ENCODE measurements around the gene CIBAR2.

The CIBAR2 gene

DNA sequence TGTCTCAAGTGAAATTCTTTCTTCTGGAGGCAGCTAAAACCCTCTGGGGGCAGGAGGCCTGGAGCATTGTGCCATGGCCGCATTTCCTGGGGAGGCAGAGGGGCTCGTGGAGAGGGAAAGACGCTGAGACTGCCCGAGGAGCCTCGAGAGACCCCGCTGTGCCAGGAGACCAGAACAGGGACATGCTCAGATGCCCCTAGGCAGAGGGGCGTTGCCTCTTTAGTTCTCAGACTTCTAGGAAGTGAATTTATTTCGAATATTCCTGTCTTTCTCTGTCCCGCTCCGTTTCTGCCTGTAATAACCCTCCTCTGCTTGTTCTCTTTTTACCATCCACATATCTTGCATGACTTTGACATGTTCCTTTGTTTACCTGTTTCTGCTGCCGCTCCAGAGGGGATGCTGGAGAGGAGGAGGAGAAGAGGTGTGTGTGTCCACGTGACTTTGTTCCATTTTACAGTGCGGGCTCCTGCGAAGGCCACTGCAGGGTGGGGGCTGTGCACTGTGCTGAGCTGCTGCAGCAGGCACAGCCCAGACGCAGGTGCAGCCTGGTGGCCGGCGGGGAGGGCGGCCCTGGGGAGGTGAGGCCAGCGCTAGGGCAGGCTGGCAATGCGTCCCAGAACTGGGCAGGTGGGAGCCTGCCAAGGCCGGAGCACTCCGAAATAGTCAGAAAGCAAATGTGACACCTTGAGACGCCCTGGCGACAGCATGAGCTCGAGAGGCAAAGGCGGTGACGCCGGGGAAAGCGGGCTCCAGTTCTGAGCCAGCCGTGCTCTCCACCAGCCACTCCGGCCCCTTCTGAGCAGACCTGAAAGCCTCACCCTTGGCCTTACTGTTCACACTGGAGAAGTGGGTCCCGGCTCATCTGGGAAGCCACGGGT lies 29.9 kb downstream of the CIBAR2 start:
- Histone ChIP-seq H3K9ac (ENCODE audit: low read depth, low read length) (no peak overlapping the region), H3K4me1 (ENCODE audit: control insufficient read depth, insufficient read depth, low read length) (peaks cover 17% of the 10 kb centered on the region), H3K9me3 (ENCODE audit: control insufficient read depth, insufficient read depth, low read length) (no peaks in the 10 kb centered on the region), H3K36me3 (ENCODE audit: control insufficient read depth, insufficient read depth, low read length) (no peaks in the 10 kb centered on the region), H3K27me3 (ENCODE audit: control insufficient read depth, insufficient read depth, low read length) (peaks cover 30% of the 10 kb centered on the region), H3K4me3 (ENCODE audit: low read depth, low read length) (peak overlapping the region; percentile 23)

DNA sequence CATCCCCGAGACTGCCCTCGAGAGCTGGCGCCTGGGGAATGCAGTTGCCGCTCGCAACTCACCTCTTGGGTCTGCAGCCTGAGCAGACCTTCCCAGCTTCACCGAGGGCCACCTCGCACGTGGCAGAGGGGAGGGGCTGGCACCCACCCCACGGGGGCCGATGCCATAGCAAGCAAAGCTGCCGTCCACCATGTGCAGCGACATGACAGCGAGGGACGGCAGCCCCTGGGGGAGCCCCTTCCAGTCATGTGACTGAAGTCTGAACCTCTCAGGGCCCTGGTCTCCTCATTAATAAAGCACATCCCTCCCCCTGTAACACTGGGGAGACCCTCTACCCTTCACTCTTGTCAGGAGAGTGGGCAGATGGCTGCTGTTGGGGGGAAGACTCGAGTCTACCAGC lies 30.5 kb downstream of the CIBAR2 start:
- Histone ChIP-seq H3K4me1 (ENCODE audit: control insufficient read depth, insufficient read depth, low read length) (peaks cover 17% of the 10 kb centered on the region), H3K27me3 (ENCODE audit: control insufficient read depth, insufficient read depth, low read length) (peaks cover 30% of the 10 kb centered on the region), H3K4me3 (ENCODE audit: low read depth, low read length) (no peak overlapping the region)

DNA sequence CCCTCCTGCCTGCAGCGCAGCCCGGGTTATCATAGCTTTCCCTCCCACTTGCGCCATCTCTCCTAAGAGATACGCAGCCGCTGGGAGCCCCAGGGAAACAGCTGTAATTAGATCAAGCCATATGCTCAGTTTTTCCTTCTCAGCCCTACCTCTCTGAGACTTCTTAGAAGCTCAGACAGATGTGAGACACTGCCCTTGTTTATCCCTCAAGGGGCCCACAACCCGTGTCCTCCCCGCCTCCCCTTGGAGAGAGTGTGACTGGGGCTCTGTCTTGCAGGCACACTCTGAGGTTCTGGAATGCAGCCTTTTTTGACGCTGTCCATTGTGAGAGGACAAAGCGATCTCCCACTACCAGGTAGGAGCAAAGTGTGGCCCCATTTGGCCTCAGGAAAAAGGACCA lies 31.2 kb downstream of the CIBAR2 start:
- Histone ChIP-seq H3K27me3 (ENCODE audit: control insufficient read depth, insufficient read depth, low read length) (peaks cover 32% of the 10 kb centered on the region), H3K4me3 (ENCODE audit: low read depth, low read length) (no peak overlapping the region), H3K36me3 (ENCODE audit: control insufficient read depth, insufficient read depth, low read length) (no peaks in the 10 kb centered on the region), H3K9ac (ENCODE audit: low read depth, low read length) (no peak overlapping the region), H3K4me1 (ENCODE audit: control insufficient read depth, insufficient read depth, low read length) (peaks cover 17% of the 10 kb centered on the region), H3K9me3 (ENCODE audit: control insufficient read depth, insufficient read depth, low read length) (no peaks in the 10 kb centered on the region)

More for the DNA sequence above, 30.5 kb downstream of the CIBAR2 start:
- H3K9ac ChIP-seq (ENCODE audit: low read depth, low read length), result no peak overlapping the region
- H3K36me3 ChIP-seq (ENCODE audit: control insufficient read depth, insufficient read depth, low read length), result no peaks in the 10 kb centered on the region
- no peaks in the 10 kb centered on the region for H3K9me3 ChIP-seq (ENCODE audit: control insufficient read depth, insufficient read depth, low read length)

DNA sequence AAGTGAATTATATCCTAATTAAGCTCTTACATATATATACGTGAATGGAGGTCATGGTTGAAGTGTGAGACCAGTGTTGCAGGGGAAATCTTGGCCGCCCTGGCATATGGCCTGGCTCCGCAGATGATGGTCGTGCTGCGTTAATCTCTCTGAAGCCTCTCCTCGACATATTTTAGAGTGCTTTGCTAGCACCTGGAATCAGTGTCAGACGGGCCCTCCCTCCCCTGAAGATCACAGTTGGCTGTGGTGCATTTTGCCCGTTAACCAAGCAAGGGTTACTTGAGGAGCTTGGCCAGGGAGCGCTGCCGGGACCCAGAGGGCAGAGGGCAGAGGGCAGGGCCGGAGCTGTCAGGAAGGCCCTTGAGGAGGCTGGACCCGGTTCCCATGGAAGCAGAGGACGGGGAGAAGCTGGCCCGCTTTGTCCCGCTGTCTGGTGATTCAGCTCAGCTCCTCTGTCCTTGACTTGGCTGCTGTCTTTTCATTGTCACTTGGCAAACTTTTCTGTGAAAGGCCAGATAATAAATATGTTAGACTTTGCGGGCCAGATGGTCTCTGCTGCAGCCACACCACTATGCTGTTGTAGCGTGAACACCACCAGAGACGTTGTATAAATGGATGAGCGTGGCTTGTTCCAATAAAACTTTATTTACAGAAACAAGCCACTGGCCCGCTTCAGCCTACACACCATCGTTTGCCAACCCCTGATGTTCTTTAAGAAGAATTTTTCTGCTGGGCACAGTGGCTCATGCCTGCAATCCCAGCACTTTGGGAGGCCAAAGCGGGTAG lies 32.3 kb downstream of the CIBAR2 start:
- H3K9me3 ChIP-seq (ENCODE audit: control insufficient read depth, insufficient read depth, low read length), result no peaks in the 10 kb centered on the region
- no peak overlapping the region for H3K4me3 ChIP-seq (ENCODE audit: low read depth, low read length)
- H3K9ac ChIP-seq (ENCODE audit: low read depth, low read length), result no peak overlapping the region
- H3K36me3 ChIP-seq (ENCODE audit: control insufficient read depth, insufficient read depth, low read length), result no peaks in the 10 kb centered on the region
- peaks cover 20% of the 10 kb centered on the region for H3K4me1 ChIP-seq (ENCODE audit: control insufficient read depth, insufficient read depth, low read length)
- peaks cover 30% of the 10 kb centered on the region for H3K27me3 ChIP-seq (ENCODE audit: control insufficient read depth, insufficient read depth, low read length)

DNA sequence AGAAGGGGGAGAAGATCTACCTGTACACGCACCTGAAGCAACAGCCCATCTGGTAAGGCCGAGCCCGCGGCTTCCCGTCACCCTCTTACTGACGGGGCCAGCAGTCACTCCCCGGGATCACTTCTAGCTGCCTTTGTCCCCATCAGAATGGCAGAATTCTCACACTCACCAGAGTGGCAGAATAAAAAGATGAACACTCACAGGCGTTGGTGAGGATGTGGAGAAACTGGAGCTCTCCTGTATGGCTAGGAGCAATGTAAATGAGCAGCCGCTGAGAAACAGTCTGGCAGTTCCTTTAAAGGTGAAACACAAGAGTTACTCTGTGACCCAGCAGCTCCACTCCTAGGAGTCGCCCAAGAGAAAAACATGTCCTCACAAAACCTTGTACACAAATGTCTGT lies 33.3 kb downstream of the CIBAR2 start:
- peaks cover 20% of the 10 kb centered on the region for H3K4me1 ChIP-seq (ENCODE audit: control insufficient read depth, insufficient read depth, low read length)
- H3K36me3 ChIP-seq (ENCODE audit: control insufficient read depth, insufficient read depth, low read length), result no peaks in the 10 kb centered on the region
- no peaks in the 10 kb centered on the region for H3K9me3 ChIP-seq (ENCODE audit: control insufficient read depth, insufficient read depth, low read length)
- H3K27me3 ChIP-seq (ENCODE audit: control insufficient read depth, insufficient read depth, low read length), result peaks cover 25% of the 10 kb centered on the region
- no peak overlapping the region for H3K4me3 ChIP-seq (ENCODE audit: low read depth, low read length)
- no peak overlapping the region for H3K9ac ChIP-seq (ENCODE audit: low read depth, low read length)

DNA sequence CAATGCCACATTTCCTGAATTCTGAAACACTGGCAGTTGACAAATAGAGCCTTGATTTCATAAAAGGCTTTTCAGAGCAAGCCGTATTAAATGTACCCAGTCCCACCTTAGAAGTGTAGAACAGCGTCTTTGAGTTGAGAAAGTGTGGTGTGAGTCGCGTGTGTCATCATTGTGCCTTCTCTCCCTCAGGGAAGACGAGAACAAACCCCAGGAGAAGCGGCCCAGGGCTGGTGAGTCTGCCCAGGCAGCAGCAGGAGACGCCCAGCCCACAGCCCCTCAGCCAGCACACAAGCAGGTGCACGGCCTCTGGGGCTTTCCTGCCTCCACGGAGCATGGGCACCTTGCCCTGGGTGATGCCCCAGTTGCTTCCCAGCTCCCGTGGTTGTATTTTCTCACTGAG lies 34.0 kb downstream of the CIBAR2 start:
- Histone ChIP-seq H3K9ac (ENCODE audit: low read depth, low read length) (no peak overlapping the region), H3K4me3 (ENCODE audit: low read depth, low read length) (no peak overlapping the region), H3K9me3 (ENCODE audit: control insufficient read depth, insufficient read depth, low read length) (no peaks in the 10 kb centered on the region), H3K4me1 (ENCODE audit: control insufficient read depth, insufficient read depth, low read length) (peaks cover 16% of the 10 kb centered on the region), H3K27me3 (ENCODE audit: control insufficient read depth, insufficient read depth, low read length) (peaks cover 25% of the 10 kb centered on the region), H3K36me3 (ENCODE audit: control insufficient read depth, insufficient read depth, low read length) (no peaks in the 10 kb centered on the region)

DNA sequence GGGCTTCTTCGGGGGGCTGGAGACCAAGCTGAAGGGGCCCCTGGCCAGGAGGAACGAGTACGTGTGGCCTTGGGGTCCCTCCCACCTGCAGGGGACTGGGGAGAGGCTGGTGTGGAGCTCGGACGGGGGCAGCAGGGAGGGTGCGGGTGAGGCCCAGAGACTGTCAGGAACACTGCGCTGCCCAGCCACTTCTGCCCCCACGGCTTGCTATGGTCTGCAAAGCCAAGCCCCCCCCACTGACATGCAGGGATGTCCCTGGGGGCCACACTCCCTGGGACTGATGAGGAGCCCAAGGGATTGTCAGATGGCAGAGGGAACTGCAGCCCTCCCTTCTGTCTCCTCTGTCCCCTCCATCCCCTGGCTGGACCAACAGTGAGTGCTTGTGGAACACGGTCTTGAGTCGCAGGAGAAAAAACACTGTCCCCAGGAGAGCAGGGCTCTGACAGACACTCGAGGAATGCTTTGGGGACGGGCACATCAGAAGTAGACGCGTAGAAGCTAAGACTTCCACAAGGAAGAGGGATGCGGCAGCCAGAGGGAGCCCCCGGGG lies 34.6 kb downstream of the CIBAR2 start:
- Histone ChIP-seq H3K4me3 (ENCODE audit: low read depth, low read length) (no peak overlapping the region), H3K27me3 (ENCODE audit: control insufficient read depth, insufficient read depth, low read length) (peaks cover 25% of the 10 kb centered on the region), H3K9me3 (ENCODE audit: control insufficient read depth, insufficient read depth, low read length) (no peaks in the 10 kb centered on the region), H3K4me1 (ENCODE audit: control insufficient read depth, insufficient read depth, low read length) (peaks cover 16% of the 10 kb centered on the region), H3K9ac (ENCODE audit: low read depth, low read length) (no peak overlapping the region), H3K36me3 (ENCODE audit: control insufficient read depth, insufficient read depth, low read length) (no peaks in the 10 kb centered on the region)

DNA sequence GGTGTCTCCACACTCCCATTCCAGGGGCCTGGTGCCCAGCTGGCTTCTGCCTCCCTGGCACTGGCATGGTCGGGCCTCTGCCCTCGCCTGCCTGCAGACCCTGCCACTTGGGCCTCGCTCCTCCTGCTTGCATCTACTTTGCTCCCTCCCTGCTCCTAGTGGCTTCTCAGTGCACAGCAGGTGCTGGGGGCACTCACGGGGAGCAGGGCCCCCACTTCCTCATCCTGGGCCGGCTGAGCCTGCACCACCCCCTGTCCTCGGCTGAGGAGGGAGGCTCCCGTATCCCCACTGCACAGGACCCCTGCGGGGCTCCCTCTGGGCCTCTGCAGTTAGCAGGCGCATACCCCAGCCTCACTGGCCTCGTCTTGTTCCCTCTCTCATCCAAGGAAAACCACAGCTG lies 35.2 kb downstream of the CIBAR2 start:
- no peak overlapping the region for H3K4me3 ChIP-seq (ENCODE audit: low read depth, low read length)
- peaks cover 11% of the 10 kb centered on the region for H3K4me1 ChIP-seq (ENCODE audit: control insufficient read depth, insufficient read depth, low read length)
- H3K9me3 ChIP-seq (ENCODE audit: control insufficient read depth, insufficient read depth, low read length), result no peaks in the 10 kb centered on the region
- peaks cover 20% of the 10 kb centered on the region for H3K27me3 ChIP-seq (ENCODE audit: control insufficient read depth, insufficient read depth, low read length)
- no peak overlapping the region for H3K9ac ChIP-seq (ENCODE audit: low read depth, low read length)
- no peaks in the 10 kb centered on the region for H3K36me3 ChIP-seq (ENCODE audit: control insufficient read depth, insufficient read depth, low read length)

DNA sequence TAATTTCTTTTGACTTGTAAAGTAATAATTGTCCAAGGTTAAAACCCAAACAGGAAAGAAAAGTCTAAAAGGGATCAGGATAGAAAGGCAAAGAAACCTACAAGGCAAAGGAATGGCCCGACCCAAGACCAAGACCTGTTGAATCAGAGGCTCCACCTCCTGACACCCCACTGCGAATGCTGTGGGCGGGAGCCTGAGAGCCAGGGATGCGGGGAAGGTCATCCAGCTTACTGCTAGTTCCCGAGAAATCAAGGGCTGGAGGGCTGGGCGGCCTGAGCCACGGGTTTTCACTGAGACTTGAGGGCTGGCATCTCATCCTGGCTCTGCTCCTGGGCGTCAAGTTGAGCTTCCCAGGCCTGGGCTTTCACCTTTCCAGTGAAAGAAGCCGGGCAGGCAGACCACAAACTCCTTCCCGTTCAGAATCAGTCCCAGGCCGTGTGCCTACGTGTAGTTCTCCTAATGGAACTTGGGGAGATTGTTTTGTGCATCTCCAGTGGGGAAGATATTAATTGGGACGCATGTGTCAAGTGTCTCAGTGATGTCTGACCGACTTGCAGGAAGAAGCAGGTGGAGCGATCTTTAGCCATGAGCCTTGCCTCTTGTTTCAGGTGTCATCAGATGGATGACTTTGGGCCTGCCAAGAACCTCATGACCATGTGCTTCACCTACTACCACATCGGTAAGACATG lies 36.9 kb downstream of the CIBAR2 start:
- Histone ChIP-seq H3K4me3 (ENCODE audit: low read depth, low read length) (no peak overlapping the region), H3K4me1 (ENCODE audit: control insufficient read depth, insufficient read depth, low read length) (peaks cover 4% of the 10 kb centered on the region), H3K9me3 (ENCODE audit: control insufficient read depth, insufficient read depth, low read length) (no peaks in the 10 kb centered on the region), H3K27me3 (ENCODE audit: control insufficient read depth, insufficient read depth, low read length) (peaks cover 10% of the 10 kb centered on the region), H3K36me3 (ENCODE audit: control insufficient read depth, insufficient read depth, low read length) (no peaks in the 10 kb centered on the region), H3K9ac (ENCODE audit: low read depth, low read length) (no peak overlapping the region)

DNA sequence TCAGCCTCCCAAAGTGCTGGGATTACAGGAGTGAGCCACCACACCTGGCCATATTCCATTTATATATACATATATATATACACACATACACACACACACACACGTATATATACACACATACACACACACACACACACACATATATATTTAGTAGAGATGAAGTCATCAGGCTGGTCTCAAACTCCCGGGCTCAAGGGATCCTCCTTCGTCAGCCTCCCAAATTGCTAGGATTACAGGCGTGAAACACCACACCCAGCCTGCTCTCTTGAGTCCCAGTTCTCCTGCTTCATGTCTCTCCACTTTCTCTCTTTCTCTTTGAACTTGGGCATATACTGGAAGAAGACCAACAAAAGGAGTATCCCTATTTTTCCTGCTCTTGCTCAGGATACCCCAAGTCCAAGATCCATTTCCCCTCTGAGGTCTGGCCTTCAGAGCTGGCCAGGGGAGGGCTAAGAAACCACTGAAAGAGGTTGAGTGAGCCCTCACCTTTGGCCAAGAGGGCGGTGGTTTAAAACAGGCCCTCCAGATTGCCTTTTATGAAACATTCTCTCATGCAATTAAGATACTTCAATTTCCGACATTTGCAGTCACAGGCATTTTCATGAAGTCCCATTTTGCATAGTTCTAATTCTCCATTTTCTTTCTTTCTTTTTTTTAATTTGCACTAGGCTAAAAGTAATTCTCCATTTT lies 37.9 kb downstream of the CIBAR2 start:
- H3K4me3 ChIP-seq (ENCODE audit: low read depth, low read length), result no peak overlapping the region
- no peaks in the 10 kb centered on the region for H3K9me3 ChIP-seq (ENCODE audit: control insufficient read depth, insufficient read depth, low read length)
- H3K9ac ChIP-seq (ENCODE audit: low read depth, low read length), result no peak overlapping the region
- H3K27me3 ChIP-seq (ENCODE audit: control insufficient read depth, insufficient read depth, low read length), result peaks cover 9% of the 10 kb centered on the region
- H3K4me1 ChIP-seq (ENCODE audit: control insufficient read depth, insufficient read depth, low read length), result peaks cover 4% of the 10 kb centered on the region
- H3K36me3 ChIP-seq (ENCODE audit: control insufficient read depth, insufficient read depth, low read length), result no peaks in the 10 kb centered on the region

DNA sequence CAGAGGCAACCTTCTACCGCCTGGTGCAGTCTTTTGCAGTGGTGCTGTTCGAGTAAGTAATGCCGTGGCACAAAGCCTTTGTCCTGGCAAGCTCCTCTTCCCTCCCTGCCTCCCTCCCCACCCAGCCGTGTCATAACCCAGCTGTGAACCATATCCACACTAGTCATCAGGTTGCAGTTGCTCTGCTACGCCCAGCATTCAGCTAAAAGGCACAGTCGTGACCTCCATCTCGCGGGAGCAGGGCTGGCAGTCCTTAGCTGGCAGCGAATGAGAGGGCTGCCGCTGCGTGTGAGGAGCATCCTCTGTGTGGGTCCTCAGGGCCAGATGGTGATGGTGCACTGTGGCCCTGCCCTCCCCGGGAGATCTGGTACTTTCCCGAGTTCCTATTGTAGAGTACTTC lies 39.3 kb downstream of the CIBAR2 start:
- H3K4me3 ChIP-seq (ENCODE audit: low read depth, low read length), result no peak overlapping the region
- H3K9ac ChIP-seq (ENCODE audit: low read depth, low read length), result no peak overlapping the region
- H3K27me3 ChIP-seq (ENCODE audit: control insufficient read depth, insufficient read depth, low read length), result peaks cover 8% of the 10 kb centered on the region
- no peaks in the 10 kb centered on the region for H3K36me3 ChIP-seq (ENCODE audit: control insufficient read depth, insufficient read depth, low read length)
- H3K9me3 ChIP-seq (ENCODE audit: control insufficient read depth, insufficient read depth, low read length), result no peaks in the 10 kb centered on the region
- peaks cover 4% of the 10 kb centered on the region for H3K4me1 ChIP-seq (ENCODE audit: control insufficient read depth, insufficient read depth, low read length)
